NCI-H2029 (cell line): ENCODE results near the gene CPNE7.
A peak's percentile ranks its signal among the peaks of the same experiment; 100 is the strongest.
"Not testable (repeated sequence)": the region's sequence is repeated elsewhere in the genome, so short reads cannot be mapped to it uniquely, and the experiment has no call there.

ENCODE experiments used
- DNase-seq: peaks from one replicate; lab custom pipeline; 2025; lab: John Stamatoyannopoulos, UW

The CPNE7 gene

GRCh38 chr16:89583197-89583894, 7.8 kb downstream of the CPNE7 start:
- DNase-seq, result no peak

- no peak for DNase-seq
Observed at GRCh38 chr16:89583895-89584644, 8.5 kb downstream of the CPNE7 start.

DNA sequence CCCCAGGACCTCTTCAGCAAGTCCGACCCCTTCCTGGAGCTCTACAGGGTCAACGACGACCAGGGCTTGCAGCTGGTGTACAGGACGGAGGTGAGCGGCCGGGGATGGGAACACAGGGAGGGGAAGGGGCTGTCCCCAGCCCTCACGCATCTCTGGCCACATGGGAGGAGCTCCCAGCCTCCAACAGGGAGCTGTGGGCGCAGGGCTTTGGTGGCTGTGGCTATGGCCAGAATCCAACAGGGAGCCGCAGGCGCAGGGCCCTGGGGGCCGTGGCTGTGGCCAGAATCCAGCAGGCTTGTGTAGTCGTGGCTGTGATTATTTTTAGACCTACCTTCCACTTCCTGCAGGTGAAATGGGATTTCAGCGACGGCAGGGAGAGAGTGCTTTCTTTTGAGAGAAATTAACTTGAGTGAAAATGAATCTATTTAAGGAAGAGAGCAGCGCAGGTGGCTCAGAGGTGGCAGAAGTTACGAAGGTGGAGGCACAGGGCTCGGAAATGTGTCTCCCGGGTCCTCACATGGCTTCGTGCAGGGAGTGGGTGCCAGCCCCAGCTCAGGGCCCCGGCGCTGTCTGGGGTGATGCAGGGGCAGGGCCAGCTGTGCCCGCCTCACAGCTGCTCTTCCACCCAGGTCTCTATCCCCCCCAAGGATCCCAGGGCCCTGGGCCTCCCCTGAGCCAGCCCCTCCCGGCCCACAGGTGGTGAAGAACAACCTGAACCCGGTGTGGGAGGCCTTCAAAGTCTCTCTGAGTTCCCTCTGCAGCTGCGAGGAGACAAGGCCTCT, 9.4 kb downstream of the CPNE7 start:
- DNase-seq, result no peak

- DNase-seq, result no peak
Observed at GRCh38 chr16:89586218-89586617, 10.7 kb downstream of the CPNE7 start.

- peak; percentile 58 for DNase-seq
Observed at GRCh38 chr16:89586853-89587252, 11.3 kb downstream of the CPNE7 start.

DNA sequence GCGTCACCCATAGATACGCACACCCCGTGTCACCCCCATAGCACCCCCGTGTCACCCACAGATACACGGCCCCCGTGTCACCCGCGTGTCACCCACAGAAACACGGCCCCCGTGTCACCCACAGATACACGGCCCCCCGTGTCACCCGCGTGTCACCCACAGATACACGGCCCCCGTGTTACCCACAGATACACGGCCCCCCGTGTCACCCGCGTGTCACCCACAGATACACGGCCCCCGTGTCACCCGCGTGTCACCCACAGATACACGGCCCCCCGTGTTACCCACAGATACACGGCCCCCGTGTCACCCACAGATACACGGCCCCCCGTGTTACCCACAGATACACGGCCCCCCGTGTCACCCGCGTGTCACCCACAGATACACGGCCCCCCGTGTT, 12.1 kb downstream of the CPNE7 start:
- not testable (repeated sequence) for DNase-seq

DNA sequence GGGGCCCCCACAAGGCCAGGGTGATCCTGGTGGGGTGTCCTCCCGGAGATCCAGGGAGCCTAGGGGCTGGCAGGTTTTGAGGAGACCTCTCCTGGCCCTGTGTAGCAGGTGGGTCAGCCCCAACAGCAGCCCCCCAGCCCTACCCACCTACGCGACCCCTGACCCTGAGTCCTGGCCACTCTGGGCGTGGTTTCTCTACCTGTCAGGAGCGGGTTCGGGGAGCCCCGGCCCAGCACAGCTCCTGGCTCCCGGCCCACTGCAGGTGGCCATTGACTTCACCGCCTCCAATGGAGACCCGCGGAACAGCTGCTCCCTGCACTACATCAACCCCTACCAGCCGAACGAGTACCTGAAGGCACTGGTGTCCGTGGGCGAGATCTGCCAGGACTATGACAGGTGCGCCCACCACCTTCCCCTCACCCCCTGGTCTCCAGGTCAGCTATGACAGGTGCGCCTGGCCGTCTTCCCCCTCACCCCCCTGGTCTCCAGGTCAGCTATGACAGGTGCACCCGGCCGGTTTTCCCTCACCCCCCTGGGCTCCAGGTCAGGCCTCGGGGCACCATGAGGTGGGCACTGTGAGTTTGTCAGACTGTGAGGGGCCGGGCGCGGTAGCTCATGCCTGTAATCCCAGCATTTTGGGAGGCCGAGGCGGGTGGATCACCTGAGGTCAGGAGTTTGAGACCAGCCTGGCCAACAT, 13.0 kb downstream of the CPNE7 start:
- no peak for DNase-seq

GRCh38 chr16:89589241-89589926, 13.8 kb downstream of the CPNE7 start:
- DNase-seq, result no peak

DNA sequence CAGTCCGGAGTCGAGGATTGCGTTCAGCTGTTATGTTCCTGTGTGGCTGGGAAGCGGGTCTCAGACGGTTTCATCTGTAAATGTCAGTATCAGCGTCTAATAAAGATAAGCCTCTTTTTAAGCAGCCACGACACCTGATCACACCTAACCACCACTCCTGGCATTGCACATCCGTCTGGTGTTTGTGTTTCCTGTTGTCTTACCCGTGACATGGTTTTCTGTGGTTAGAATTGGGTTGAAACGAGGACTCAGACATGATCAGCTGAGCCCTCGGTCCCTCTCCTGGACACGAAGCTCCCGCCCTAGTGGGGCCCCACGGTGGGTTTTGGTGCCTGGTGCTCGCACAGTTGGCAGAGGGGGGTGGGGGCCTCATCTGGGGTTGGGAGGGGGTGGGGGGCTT, 18.3 kb downstream of the CPNE7 start:
- DNase-seq, result no peak

- no peak for DNase-seq
Observed at GRCh38 chr16:89595330-89596060, 19.9 kb downstream of the CPNE7 start.

DNA sequence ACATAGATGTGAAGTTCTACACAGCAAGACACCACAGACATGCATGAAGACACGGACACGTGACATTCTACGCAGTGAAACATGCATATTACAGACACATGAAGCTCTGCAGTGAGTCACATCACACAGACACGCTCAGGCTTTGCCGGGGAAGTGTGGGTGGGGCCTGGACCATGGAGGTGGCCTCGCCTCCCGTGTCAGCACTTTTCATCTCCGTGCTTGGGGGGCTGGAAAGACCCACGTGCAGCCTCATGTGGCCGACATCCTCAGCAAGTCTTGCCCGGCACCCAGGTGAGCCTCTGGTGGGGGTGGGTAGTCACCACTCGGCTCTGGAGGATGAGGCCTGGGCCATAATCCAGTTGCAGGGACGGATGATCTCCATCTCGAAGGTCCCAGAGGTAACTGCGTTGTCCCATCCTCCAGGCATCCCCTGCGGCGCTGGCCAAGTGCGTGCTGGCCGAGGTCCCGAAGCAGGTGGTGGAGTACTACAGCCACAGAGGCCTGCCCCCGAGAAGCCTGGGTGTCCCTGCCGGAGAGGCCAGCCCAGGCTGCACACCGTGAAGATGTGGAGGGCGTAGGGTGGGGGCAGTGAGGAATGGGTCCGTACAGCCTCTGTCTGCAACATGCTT, 20.6 kb downstream of the CPNE7 start:
- DNase-seq, result no peak

DNA sequence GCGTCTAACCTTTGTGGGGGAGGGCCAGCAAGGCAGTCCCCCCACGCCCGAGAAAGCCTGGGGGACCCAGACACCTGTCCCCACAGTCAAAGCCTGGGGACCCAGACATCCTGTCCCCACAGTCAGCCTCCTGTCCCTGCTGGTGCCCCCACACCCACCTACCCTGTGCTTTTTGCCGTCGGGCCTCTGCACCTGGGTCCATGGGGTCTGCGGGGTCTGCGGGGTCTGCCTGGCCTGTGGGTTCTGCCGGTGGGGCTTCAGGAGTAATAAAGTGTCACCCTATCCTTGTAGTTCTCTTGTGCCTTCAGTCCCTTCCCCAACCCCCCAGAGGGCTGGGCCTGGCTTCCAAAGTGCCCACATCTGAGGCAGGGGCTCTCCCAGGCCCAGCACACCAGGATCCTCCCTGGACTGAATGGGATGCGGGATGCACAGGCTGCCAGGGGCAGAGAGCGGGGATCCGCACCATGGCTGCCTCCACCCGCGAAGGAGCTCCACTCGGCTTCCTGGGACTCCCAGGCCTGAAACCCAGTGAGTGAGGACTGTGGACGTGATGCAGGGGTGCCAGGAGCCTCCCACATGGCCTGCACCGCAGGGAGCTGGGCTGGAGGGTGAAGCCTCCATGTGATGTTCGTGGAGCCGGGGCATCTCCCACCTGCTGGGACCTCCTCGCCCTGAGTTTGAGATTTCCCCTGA, 21.5 kb downstream of the CPNE7 start:
- DNase-seq, result no peak

GRCh38 chr16:89598199-89598598, 22.6 kb downstream of the CPNE7 start:
- DNase-seq, result no peak

DNA sequence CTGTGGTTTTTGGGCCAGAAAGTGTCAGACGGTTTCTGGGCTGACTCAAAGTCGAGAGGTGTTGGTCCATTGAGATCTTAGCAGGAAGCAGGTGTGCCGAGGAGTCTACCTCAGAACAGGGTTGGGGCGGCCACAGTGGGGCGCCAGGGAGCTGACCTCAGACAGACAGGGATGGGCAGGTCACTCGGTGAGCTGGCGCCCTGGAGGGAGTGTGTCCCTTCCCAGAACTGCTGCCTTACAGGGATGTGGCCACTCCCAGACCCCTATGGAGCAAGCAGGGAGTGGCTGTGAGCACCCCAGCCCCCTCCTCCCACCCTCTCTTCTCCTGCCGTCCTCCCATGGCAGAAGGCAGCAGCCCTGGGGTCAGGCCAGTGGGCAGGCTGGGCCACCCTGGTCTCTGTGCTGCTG, 23.9 kb downstream of the CPNE7 start:
- DNase-seq, result no peak

- no peak for DNase-seq
Observed at GRCh38 chr16:89599902-89600301, 24.3 kb downstream of the CPNE7 start.

GRCh38 chr16:89600427-89600826, 24.9 kb downstream of the CPNE7 start:
- DNase-seq, result no peak

DNA sequence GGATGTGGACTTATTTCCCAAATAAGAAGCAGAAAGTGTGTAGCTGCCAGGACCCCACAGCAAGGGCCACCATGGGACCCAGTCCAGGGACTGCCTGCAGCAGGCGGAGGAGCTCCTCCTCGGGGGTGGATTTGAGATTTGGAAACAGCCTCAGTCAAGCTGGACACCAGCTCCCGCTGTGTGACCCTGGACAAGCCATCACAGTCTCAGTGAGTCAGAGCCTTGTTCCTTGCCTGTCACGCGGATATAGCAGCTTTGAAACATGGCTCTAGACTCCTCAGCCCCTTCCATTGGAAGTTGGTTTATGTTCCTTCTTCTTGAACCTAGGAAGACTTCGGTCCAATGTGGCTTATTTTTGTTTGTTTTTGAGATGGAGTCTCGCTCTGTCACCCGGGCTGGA, 25.4 kb downstream of the CPNE7 start:
- DNase-seq, result no peak

DNA sequence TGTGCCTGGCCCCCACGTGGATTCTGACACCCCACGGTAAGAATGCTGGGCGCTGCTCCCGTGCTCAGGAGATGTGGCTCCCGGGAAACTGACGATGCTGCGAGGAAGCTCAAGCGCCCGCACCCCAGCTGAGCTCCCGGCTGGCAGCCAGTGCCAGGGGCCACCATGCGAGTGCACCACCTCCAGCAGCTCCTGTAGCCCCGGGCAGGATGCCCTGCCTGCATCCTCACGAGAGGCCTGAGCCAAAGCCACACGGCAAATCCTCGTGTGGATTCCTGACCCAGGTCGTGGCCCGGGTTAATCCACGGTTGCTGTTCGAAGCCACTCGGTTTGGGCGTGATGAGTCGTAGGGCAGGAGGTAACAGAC, 26.3 kb downstream of the CPNE7 start:
- no peak for DNase-seq

- no peak for DNase-seq
Observed at GRCh38 chr16:89602273-89602951, 26.9 kb downstream of the CPNE7 start.
